ENCODE data around the gene AP3D1.

DNA sequence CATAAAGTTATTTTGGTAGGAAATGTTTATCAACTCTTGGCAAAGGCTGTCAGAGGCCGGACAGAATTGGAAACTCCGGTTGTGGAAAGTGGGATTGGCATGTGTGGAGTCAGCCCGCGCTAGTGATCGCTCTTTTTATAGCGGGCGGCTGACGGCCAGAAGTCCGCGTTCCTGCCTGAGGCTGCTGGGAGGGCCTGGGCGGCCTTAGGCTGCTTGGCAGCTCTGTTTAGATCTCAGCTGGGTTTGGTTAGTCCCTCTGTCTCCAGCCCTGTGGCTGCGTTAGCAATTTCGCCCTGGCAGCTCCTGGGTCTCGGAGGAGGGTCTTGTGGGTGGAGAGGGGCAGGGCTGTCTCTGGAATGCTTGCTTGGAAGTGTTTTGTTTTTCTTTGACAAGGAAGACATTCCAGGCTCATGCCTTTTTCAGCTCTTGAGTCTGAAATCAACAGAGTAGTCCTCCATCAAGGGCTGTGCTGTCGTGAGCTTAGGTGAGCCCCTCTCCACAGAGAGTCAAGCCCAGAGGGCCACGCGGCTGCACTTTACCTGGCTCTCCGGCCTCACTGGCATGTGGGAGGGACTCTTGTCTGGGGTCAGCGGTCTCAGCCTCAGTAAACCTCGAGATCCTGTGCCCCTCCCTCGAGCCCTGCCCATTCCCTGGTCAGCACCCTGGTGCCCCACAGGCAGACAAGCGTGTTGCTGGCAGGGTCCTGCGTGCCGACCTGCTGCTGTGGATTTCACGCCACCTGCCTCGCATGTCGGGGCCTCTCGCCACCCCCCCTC is 34.9 kb upstream of the AP3D1 start:
- TF ChIP-seq TAF1 (IDR thresholded peaks at IDR 0.05; ENCODE audit: control insufficient read depth, extremely low read depth, insufficient read depth, low read length, severe bottlenecking) (no peak), ETS1 (conservative IDR thresholded peaks at IDR 0.05; ENCODE audit: control insufficient read depth, low read depth, low read length) (no peak)
